C4-2B (cell line): ENCODE results near the gene COL8A2.
A peak's percentile ranks its signal among the peaks of the same experiment; 100 is the strongest.

Experiments used
- H3K27ac ChIP-seq: fragments of 450-650 bp; 2 replicates; pipeline ENCODE4 v1.5.1; 2017
- ZFX ChIP-seq: fragments of 450-650 bp; IDR thresholded peaks from 2 replicates; pipeline ENCODE4 v1.6.1; 2017
- TF ChIP-seq, protein P1 (sequence below): fragments of 450-650 bp; conservative IDR thresholded peaks from 2 replicates; pipeline ENCODE4 v1.5.1; 2017; ENCODE audit warnings: mild to moderate bottlenecking

Gene COL8A2

DNA sequence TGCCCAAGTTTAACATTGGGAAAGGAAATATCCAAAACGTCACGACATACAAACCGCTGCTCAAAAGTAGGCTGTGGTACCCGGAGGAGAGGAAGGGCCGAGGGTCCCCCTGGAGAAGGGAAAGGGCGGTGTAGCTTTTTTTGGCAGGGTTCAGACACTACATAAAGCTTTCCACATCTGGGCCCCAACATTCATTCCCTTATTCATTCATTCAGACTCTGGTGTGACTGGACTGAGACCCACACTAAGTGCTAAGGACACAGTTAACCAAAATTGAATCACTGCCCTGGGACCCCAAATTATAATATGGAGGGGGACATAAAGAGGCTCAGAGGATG, 10.3 kb upstream of the COL8A2 start:
- no peak overlapping the region for H3K27ac ChIP-seq
- TF ChIP-seq, protein P1, sequence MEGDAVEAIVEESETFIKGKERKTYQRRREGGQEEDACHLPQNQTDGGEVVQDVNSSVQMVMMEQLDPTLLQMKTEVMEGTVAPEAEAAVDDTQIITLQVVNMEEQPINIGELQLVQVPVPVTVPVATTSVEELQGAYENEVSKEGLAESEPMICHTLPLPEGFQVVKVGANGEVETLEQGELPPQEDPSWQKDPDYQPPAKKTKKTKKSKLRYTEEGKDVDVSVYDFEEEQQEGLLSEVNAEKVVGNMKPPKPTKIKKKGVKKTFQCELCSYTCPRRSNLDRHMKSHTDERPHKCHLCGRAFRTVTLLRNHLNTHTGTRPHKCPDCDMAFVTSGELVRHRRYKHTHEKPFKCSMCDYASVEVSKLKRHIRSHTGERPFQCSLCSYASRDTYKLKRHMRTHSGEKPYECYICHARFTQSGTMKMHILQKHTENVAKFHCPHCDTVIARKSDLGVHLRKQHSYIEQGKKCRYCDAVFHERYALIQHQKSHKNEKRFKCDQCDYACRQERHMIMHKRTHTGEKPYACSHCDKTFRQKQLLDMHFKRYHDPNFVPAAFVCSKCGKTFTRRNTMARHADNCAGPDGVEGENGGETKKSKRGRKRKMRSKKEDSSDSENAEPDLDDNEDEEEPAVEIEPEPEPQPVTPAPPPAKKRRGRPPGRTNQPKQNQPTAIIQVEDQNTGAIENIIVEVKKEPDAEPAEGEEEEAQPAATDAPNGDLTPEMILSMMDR: no peak
- no peak for TF ChIP-seq ZFX

DNA sequence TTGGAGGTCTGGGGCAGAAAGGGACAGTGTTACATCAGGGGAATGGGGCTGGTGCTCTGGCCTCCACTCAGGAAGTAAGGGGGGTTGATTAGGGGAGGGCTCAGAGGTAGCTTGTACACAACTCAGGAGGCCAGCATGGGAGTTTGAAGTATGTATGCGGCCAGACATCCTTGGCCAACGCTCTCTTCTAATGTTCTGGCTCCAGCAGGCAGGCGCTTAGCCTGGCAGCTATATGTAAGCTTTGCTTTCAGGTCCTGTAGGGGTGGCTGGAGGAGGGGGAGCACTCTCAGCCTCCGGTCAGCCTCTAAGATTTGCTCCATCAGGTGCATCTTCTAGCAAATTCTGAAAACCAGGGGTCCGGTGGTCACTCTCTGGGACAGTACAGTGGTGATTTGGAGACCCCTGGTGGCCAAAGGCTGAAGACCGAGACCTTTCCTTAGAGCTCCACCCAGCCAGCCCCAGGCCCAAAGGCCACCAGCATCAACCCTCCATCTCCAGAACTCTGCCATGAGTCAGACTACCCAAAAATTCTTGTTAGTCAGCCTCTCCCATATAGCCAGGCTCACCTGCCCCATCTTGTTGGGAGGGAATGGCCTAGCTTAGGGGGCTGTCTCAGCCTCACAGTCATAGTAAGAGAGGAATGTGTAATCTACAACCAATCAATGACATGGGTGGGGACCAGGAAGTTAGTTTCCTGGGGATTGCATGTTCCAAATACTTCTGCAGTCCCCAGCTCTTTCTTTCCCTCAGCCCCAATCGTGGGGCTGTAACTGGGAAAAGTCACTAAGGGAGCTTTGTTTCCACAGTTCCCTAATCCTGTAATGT, 9.7 kb upstream of the COL8A2 start:
- H3K27ac ChIP-seq: no peak overlapping the region
- TF ChIP-seq, protein P1: peak; percentile 79
- TF ChIP-seq ZFX: no peak

DNA sequence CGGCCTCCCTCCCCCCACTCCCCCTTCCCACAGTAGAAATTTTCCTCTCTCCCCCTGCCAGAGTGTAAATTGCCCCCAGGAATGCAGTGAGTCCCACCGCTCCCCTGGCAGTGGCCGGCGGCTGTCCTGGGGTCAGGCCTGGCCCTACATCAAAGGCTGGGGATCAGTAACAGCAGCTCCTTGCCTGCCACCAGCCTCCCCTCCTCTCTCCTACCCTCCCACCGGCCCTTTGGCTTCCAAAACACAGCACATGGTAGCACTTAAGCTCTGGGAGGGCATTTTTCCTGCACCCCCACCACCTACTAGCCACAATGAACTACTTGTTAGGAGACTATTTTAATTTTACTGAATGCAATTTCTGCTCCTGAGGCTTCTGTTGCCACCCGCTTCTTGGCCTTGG, 9.0 kb upstream of the COL8A2 start:
- TF ChIP-seq ZFX: no peak
- TF ChIP-seq, protein P1: no peak
- no peak overlapping the region for H3K27ac ChIP-seq

DNA sequence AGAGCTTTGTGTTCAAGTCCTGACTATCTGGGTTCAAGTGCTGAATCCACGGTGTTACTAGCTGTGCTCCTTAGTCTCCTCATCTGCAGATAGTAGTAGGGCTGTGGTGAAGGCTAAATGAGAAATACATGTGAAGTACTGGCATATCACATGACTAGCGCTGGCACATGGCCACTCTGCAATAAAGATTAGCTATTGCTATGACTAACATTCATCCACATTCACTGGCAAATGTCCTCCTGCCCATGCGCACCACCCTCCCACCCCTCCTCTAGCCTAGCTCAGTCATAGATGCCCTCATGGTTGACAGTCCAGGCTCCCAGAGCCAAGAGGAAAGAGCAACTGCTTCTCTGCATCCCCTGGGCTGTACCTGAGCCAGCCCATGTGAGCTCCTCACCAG, 8.5 kb upstream of the COL8A2 start:
- no peak overlapping the region for H3K27ac ChIP-seq
- TF ChIP-seq ZFX: no peak
- TF ChIP-seq, protein P1: no peak

DNA sequence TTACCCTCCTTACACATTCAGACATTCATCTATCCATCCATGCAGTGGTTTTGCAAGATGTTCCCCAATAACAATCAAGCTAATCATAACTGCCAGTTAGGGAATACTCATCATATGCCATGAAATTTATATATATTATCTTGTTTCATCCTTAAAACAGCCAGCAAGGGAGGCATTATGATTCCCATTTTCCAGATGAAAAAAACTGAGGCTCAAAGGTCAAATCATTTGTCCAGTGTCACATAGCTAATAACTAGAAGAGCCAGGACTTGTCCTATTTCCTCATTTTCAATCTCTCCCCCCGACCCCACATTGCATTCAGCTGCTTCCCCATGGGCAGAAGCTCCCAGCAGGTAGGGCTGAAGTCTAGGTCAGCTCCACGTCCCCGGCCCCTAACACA, 7.0 kb upstream of the COL8A2 start:
- no peak for TF ChIP-seq ZFX
- TF ChIP-seq, protein P1: no peak
- no peak overlapping the region for H3K27ac ChIP-seq

DNA sequence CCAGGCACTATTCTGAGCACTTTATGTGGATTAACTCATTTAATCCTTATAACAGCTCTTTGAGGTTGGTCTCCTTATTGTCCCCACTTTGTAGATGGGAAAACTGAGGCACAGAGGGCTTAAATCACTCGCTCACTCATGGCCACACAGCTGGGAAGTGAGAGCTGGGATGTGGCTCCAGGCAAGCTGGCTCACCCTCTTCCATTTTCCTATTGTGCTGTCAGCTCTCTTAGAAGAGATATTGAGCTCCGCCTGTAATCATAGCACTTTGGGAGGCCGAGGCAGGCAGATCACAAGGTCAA, 3.8 kb upstream of the COL8A2 start:
- H3K27ac ChIP-seq: no peak overlapping the region
- TF ChIP-seq, protein P1: no peak
- no peak for TF ChIP-seq ZFX

DNA sequence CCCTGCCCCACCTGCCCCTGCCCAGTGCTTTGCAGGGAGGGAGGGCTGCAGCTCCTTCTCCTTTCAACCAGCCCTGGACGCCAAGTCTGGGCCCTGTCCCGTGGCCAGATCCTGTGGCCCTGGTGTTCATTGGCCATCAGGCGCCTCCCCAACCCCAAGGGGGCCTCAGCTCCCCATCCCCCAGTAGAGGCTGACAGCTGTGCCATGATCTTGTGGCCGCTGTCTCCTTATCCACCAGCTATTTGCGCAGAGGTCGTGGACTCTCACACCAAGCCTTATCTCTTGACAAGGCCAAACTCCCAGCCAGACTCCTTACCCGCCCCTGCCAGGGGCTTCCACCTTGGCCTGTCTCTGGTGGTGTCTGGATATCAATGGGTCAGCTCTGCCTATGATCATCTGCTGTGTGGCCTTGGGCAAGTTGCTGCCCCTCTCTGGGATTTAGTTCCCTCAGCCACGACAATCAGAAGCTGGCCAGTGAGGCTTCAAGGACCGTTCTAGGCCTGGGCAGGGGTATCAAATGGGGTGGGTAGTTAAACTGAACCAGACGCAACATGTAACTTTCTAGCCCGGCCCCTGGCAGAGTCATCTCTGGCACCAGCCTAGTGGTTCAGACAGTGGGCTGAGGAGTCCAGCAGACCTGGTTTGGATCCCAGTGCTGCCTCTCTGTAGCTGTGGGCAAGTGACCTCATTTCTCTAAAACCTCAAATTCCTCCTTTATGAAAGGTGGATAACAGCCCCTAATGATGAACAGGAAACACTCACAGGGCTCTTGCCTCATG, 3.3 kb upstream of the COL8A2 start:
- TF ChIP-seq ZFX: no peak
- TF ChIP-seq, protein P1: no peak
- H3K27ac ChIP-seq: no peak overlapping the region
